Hepatocyte (in vitro differentiated cells): ENCODE measurements around the gene CES3. TPM values are rescaled to one million over a fixed set of nuclear protein-coding genes. Genes with fewer than 3 reads are reported as not detected.
A peak's percentile ranks its signal among the peaks of the same experiment; 100 is the strongest.

Experiments
- DNase-seq: peaks from one replicate; pipeline ENCODE4 v3.0.0-alpha.2; 2016; ENCODE audit warnings: low spot score
- H2AFZ ChIP-seq: fragments of 200-600 bp; sonication (generic); 2 replicates; pipeline ENCODE4 v1.6.0; 2016; ENCODE audit warnings: antibody characterized with exemption, mild to moderate bottlenecking
- H3K27ac ChIP-seq: fragments of 200-600 bp; sonication (generic); 2 replicates; pipeline ENCODE4 v1.5.1; 2016; ENCODE audit warnings: mild to moderate bottlenecking
- H3K27me3 ChIP-seq: fragments of 200-600 bp; sonication (generic); 2 replicates; pipeline ENCODE4 v1.6.1; 2016
- H3K36me3 ChIP-seq: fragments of 200-600 bp; sonication (generic); replicated peaks from 2 replicates; pipeline ENCODE4 v1.5.1; 2016; ENCODE audit warnings: low read depth; ENCODE audit not compliant: insufficient read depth
- H3K4me1 ChIP-seq: fragments of 200-600 bp; sonication (generic); 2 replicates; pipeline ENCODE4 v1.5.1; 2016; ENCODE audit warnings: mild to moderate bottlenecking, moderate library complexity; ENCODE audit not compliant: insufficient read depth
- H3K4me2 ChIP-seq: fragments of 200-600 bp; sonication (generic); 2 replicates; pipeline ENCODE4 v1.6.0; 2016
- H3K4me3 ChIP-seq: fragments of 200-600 bp; sonication (generic); 2 replicates; pipeline ENCODE4 v1.5.1; 2016; ENCODE audit warnings: mild to moderate bottlenecking
- H3K79me2 ChIP-seq: fragments of 200-600 bp; sonication (generic); 2 replicates; pipeline ENCODE4 v1.6.0; 2017; ENCODE audit warnings: mild to moderate bottlenecking
- H3K9me2 ChIP-seq: fragments of 200-600 bp; sonication (generic); replicated peaks from 2 replicates; pipeline ENCODE4 v1.6.0; 2017; ENCODE audit warnings: mild to moderate bottlenecking; ENCODE audit not compliant: insufficient read depth
- H3K9me3 ChIP-seq: fragments of 200-600 bp; sonication (generic); 2 replicates; pipeline ENCODE4 v1.5.1; 2016; ENCODE audit warnings: low read depth, mild to moderate bottlenecking
- H4K20me1 ChIP-seq: fragments of 200-600 bp; sonication (generic); 2 replicates; pipeline ENCODE4 v1.6.0; 2016; ENCODE audit warnings: mild to moderate bottlenecking; ENCODE audit not compliant: insufficient read depth, poor library complexity, severe bottlenecking
- CTCF ChIP-seq: fragments of 200-600 bp; sonication (generic); IDR thresholded peaks from 2 replicates; pipeline ENCODE4 v1.5.1; 2016; ENCODE audit warnings: antibody characterized with exemption, mild to moderate bottlenecking; ENCODE audit not compliant: poor library complexity
- EZH2 ChIP-seq: fragments of 200-600 bp; sonication (generic); IDR thresholded peaks from 2 replicates; pipeline ENCODE4 v1.6.1; 2016; ENCODE audit warnings: antibody characterized with exemption, mild to moderate bottlenecking, borderline replicate concordance
- EZH2phosphoT487 ChIP-seq: fragments of 200-600 bp; sonication (generic); IDR thresholded peaks from one replicate; pipeline ENCODE4 v1.6.1; 2018; ENCODE audit warnings: antibody characterized with exemption, mild to moderate bottlenecking, low read depth, moderate library complexity; ENCODE audit not compliant: unreplicated experiment, severe bottlenecking
- WGBS: methylation state at CpG from one replicate; pipeline ENCODE4 v1.1.6; 2016; ENCODE audit warnings: low lambda C conversion rate; ENCODE audit errors: missing lambda C conversion rate; 5-methylcytosine and 5-hydroxymethylcytosine counted together
- polyA plus RNA-seq: library from polyadenylated mRNA; unstranded; fragments of >200 nt; fragmentation: Nextera tagmentation; extraction: Ambion mirVana; gene quantifications from 2 replicates; pipeline ENCODE4 v1.2.1, GENCODE V29; 2016
- total RNA-seq: library from RNA; depleted of rRNA; stranded (reverse); fragments of >200 nt; gene quantifications from 2 replicates; pipeline ENCODE4 v1.2.3, GENCODE V29; 2014

The CES3 gene
- total and polyA plus RNA-seq, 2 experiments from 2014 or later, result 1.7 to 3.8 TPM

- H3K9me2 ChIP-seq, result no peaks in the 10 kb centered on the region
- H4K20me1 ChIP-seq, result no peaks in the 10 kb centered on the region
- H2AFZ ChIP-seq, result no peak overlapping the region
- TF ChIP-seq EZH2phosphoT487, result no peak
- no peaks in the 10 kb centered on the region for H3K27me3 ChIP-seq
- no peaks in the 10 kb centered on the region for H3K9me3 ChIP-seq
- H3K36me3 ChIP-seq, result no peaks in the 10 kb centered on the region
- no peak overlapping the region for H3K4me3 ChIP-seq
- no peak for DNase-seq
- H3K27ac ChIP-seq, result no peak overlapping the region
- H3K79me2 ChIP-seq, result no peaks in the 10 kb centered on the region
- no peak overlapping the region for H3K4me2 ChIP-seq
- 100% methylated on average over 2 of the region's 2 CpGs for WGBS
- peaks cover 10% of the 10 kb centered on the region for H3K4me1 ChIP-seq
These were observed 50.2 kb downstream of the CES3 start for GRCh38 chr16:67011274-67011673.

GRCh38 chr16:67013233-67013822 is 52.3 kb downstream of the CES3 start:
- Histone ChIP-seq H3K4me1 (peaks cover 10% of the 10 kb centered on the region), H4K20me1 (no peaks in the 10 kb centered on the region), H3K9me2 (no peaks in the 10 kb centered on the region), H2AFZ (peak overlapping the region; percentile 49), H3K9me3 (no peaks in the 10 kb centered on the region), H3K4me3 (peak overlapping the region; percentile 21), H3K36me3 (no peaks in the 10 kb centered on the region), H3K79me2 (no peaks in the 10 kb centered on the region), H3K27ac (peak overlapping the region; percentile 87), H3K27me3 (no peaks in the 10 kb centered on the region), H3K4me2 (peak overlapping the region; percentile 93)
- TF ChIP-seq EZH2 (no peak), EZH2phosphoT487 (no peak), CTCF (no peak)
- DNase-seq, result no peak
- 18% methylated on average over 21 of the region's 21 CpGs for WGBS

DNA sequence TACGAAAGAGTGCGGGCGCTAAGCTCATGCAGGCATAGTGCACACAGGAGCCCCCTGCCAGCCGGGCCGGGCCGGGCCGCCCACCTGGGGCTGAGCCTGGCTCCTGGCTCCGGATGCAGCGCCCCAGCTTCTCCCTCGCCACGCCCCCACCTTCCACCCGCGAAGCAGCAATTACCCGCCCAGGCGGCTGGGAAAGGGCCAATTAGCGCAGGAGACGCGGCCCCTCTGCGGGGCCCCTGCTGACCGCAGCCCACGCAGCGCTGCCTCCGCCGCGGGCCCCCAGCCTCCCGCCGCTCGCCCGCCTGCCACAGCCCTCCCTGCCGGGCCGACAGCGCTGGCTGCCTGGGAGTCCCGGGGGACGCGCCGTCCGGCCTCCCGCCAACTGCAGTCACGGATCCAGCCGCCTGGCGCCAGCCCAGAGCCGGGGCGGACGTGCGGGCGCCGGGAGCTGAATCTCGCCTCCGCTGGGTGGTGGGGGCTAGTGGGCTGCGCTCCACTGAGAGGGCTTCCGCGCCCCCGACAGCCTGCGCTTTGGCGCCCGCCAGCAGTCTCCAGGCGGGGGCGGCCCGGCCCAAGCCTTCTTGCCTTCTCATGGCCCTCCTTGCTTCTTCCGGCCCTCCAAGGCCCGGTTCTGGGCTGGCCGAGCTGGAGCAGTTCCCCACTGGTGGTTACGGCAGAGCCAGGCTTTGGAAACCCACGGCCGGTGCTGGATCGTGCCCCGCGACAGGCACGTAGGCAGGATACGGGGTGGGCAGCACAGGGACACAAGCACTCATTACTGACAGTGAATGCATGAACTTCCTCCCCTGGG is 53.0 kb downstream of the CES3 start:
- Histone ChIP-seq H3K79me2 (no peaks in the 10 kb centered on the region), H2AFZ (peak overlapping the region; percentile 49), H3K9me2 (no peaks in the 10 kb centered on the region), H3K4me3 (peak overlapping the region; percentile 21), H3K27me3 (no peaks in the 10 kb centered on the region), H3K9me3 (no peaks in the 10 kb centered on the region), H4K20me1 (no peaks in the 10 kb centered on the region), H3K4me2 (peak overlapping the region; percentile 93), H3K36me3 (no peaks in the 10 kb centered on the region), H3K27ac (peak overlapping the region; percentile 87), H3K4me1 (peaks cover 10% of the 10 kb centered on the region)
- peak; percentile 90 for DNase-seq
- TF ChIP-seq EZH2phosphoT487 (no peak), EZH2 (no peak), CTCF (peak; percentile 23)
- 4% methylated on average over 60 of the region's 70 CpGs for WGBS
